Spleen (tissue), 11 donors: Measurements from ENCODE around the gene CELA2A. TPM values are rescaled to one million over a fixed set of nuclear protein-coding genes. Genes with fewer than 3 reads are reported as not detected.
"Not testable (repeated sequence)": the region's sequence is repeated elsewhere in the genome, so short reads cannot be mapped to it uniquely, and the experiment has no call there.

Experiments
- DNase-seq: peaks from one replicate; pipeline ENCODE4 v3.0.0-alpha.2; 2020
- H3K27ac ChIP-seq, 8 donors: fragments of 200-600 bp; sonication (generic) in 7 of 8; 1 replicate in 4 of 8; 2 replicates in 4 of 8; pipeline versions ENCODE4 v1.5.0 to v1.8.0; 2016 to 2021; ENCODE audit warnings: inconsistent platforms in 4 of 8, mild to moderate bottlenecking in 4 of 8, moderate library complexity in 1 of 8
- H3K27me3 ChIP-seq, 7 donors: fragments of 200-600 bp; sonication (generic) in 6 of 7; replicated peaks in 1 of 7; 1 replicate in 4 of 7; 2 replicates in 3 of 7; pipeline versions ENCODE4 v1.5.0 to v1.8.0; 2016 to 2021; ENCODE audit warnings: inconsistent platforms in 3 of 7, mild to moderate bottlenecking in 1 of 7
- H3K36me3 ChIP-seq, 6 donors: fragments of 200-600 bp; sonication (generic) in 5 of 6; 1 replicate in 4 of 6; 2 replicates in 2 of 6; pipeline versions ENCODE4 v1.5.0 to v1.8.0; 2016 to 2021; ENCODE audit warnings: inconsistent platforms in 2 of 6
- H3K4me1 ChIP-seq, 6 donors: fragments of 200-600 bp; sonication (generic) in 5 of 6; 1 replicate in 3 of 6; 2 replicates in 3 of 6; pipeline versions ENCODE4 v1.5.0 to v1.8.0; 2016 to 2021; ENCODE audit warnings: inconsistent platforms in 3 of 6
- H3K4me3 ChIP-seq, 8 donors: fragments of 200-600 bp; sonication (generic) in 7 of 8; 1 replicate in 4 of 8; 2 replicates in 4 of 8; pipeline versions ENCODE4 v1.5.0 to v1.8.0; 2016 to 2021; ENCODE audit warnings: inconsistent platforms in 4 of 8, mild to moderate bottlenecking in 4 of 8, moderate library complexity in 2 of 8
- H3K9me3 ChIP-seq, 8 donors: fragments of 200-600 bp; sonication (generic) in 7 of 8; 1 replicate in 4 of 8; 2 replicates in 4 of 8; pipeline versions ENCODE4 v1.5.0 to v1.8.0; 2016 to 2021; ENCODE audit warnings: inconsistent platforms in 4 of 8
- POLR2A ChIP-seq, 3 donors: fragments of 450-650 bp; IDR thresholded peaks; one replicate each; pipeline ENCODE4 v1.5.1; 2017; ENCODE audit warnings: antibody characterized with exemption in 3 of 3, mild to moderate bottlenecking in 1 of 3
- POLR2AphosphoS5 ChIP-seq, 3 donors: sonication (generic); formaldehyde crosslinking; IDR thresholded peaks; one replicate each; pipeline ENCODE4 v1.5.1; 2017; ENCODE audit warnings: antibody characterized with exemption in 3 of 3
- WGBS, 5 donors: extraction: QIAGEN DNeasy Blood & Tissue Kit in 3 of 5; methylation state at CpG; one replicate each; pipeline versions ENCODE4 v1.1.5 to v1.1.7; 2013 to 2018; 5-methylcytosine and 5-hydroxymethylcytosine counted together
- intact Hi-C: fragments of 100-400 bp; cut with DNase I; formaldehyde crosslinking; loops from one replicate; pipeline ENCODE4 v1.15.0; 2023; ENCODE audit warnings: low total_unique reads
- polyA plus RNA-seq, 3 donors: library from polyadenylated mRNA; stranded (reverse); fragments of 200-250 nt; gene quantifications; one replicate each; pipeline ENCODE4 v1.2.1, GENCODE V29; 2013
- total RNA-seq, 7 donors: library from RNA; depleted of rRNA in 3 of 7; stranded (reverse); fragments of >200 nt in 3 of 7; fragmentation: NEBNext Ultra II Directional in 4 of 7; extraction: Animal tissue kit (Norgen Biotek cat#: 25700) in 4 of 7; gene quantifications; one replicate each; pipeline versions ENCODE4 v1.1.0 to v1.2.1, GENCODE V29; 2016 to 2021
- TF ChIP-seq, protein P1 (sequence below), 11 experiments: fragments of 200-600 bp in 7 of 11; fragments of 450-650 bp in 4 of 11; sonication (generic) in 4 of 11; IDR thresholded peaks in 8 of 11; conservative IDR thresholded peaks in 3 of 11; 1 replicate in 7 of 11; 2 replicates in 4 of 11; pipeline versions ENCODE4 v1.4.0 to v1.8.0; 2016 to 2021; ENCODE audit warnings: antibody characterized with exemption in 11 of 11, inconsistent platforms in 4 of 11, mild to moderate bottlenecking in 1 of 11
- donor health status: healthy with polysubstance abuse.
- donor health status: DM: no; HTN: no; CAD: no; lungs with moderate emphysema.
- donor health status: DM: no; HTN: no; CAD: no.
- donor health status: Bipolar disorder and iron deficiency.
- donor health status: healthy.
- donor health status: DM: no; HTN: no; CAD: no.
- donor health status: DM: yes; HTN: yes; CAD: no.

Gene CELA2A
- total and polyA plus RNA-seq, 10 donors: 0.09 to 0.79 (median 0.30) TPM; not detected in 4

DNA sequence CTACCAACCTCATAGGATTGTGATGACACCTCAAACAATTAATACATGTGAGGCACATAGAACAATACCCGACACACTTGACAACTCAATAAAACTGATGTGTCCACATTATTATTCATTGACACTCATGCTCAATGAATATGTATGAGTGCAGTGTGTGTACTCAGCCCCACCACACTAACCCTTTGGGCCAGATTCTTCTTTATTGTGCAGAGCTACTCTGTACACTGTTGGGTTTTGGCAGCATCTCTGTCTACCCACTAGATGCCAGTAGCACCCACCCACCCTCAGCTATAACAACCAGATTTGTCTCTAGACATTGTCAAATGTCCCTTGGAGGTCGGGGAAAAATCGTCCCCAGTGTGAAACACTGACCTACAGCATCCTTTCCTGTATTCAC lies 57.4 kb downstream of the CELA2A start:
- H3K27ac ChIP-seq: no peak overlapping the region
- no peak for TF ChIP-seq POLR2A (IDR thresholded peaks at IDR 0.05)
- WGBS, 5 donors: 87 to 93% (median 90%) methylated on average over 3 of the region's 3 CpGs

DNA sequence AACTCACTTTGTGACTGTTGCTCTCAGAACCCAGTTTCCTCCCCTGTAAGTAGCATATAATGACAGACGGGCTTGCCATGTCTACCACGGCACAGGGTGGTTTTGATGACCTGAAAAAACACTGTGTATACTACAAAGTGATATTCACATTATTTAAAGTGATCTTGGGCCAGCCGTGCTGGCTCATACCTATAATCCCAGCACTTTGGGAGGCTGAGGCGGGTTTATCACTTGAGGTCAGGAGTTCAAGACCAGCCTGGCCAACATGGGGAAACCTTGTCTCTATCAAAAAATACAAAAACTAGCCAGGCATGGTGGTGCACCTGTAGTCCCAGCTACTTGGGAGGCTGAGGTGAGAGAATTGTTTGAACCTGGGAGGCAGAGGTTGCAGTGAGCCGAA lies 58.0 kb downstream of the CELA2A start:
- intact Hi-C loops, H3K9me3 ChIP-seq, H3K27me3 ChIP-seq, H3K4me3 ChIP-seq: not testable (repeated sequence)
- WGBS, 5 donors: 83 to 94% (median 90%) methylated on average over 5 of the region's 5 CpGs
- Histone ChIP-seq H3K36me3 (peaks cover 0 to 67% (median 3%) of the 10 kb centered on the region in 6 donors), H3K4me1 (peaks cover 0 to 15% (median 11%) of the 10 kb centered on the region in 6 donors), H3K27ac (peak overlapping the region in 2 of 8 donors; percentile 51 to 52)
- peak; percentile 9 for DNase-seq

More for the DNA sequence above, 57.4 kb downstream of the CELA2A start:
- Histone ChIP-seq H3K9me3 (no peaks in the 10 kb centered on the region), H3K36me3 (peaks cover 0 to 67% (median 3%) of the 10 kb centered on the region in 6 donors), H3K4me1 (peaks cover 0 to 15% (median 11%) of the 10 kb centered on the region in 6 donors), H3K4me3 (no peak overlapping the region), H3K27me3 (no peaks in the 10 kb centered on the region)
- peak; percentile 6 for DNase-seq
- intact Hi-C loops: no loop called here

DNA sequence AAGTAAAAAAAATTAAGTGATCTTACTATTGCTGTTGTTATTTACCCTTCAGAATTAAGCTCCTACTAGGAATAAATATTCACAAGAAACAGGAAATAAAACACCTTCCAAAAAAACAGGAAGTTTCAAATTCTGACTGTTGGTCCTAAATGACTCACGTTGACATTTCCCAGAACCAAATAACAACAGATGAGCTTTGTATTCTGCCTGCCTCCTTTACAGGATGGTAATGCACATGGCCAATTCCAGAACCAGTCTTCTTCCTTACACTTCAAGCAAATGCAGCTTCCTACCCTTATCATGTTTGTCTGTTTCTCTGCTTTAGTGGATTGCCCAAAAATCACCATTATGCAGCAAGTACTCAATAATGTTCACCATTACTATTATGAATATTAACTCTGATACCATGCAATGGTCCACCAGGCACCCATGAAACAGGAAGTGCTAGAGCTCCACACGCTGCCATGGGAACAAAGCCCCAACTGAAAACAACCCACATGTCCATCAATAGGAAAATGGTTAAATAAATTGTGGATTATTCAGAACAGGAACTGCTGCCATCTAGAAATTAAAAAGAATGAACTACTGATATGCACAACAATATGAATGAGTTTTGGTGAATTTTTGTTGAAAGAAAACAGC lies 58.6 kb downstream of the CELA2A start:
- H3K27ac ChIP-seq: peak overlapping the region in 4 of 8 donors; percentile 20 to 52 (median 42)
- peak; percentile 17 for DNase-seq
- intact Hi-C loops: no loop called here
- H3K9me3 ChIP-seq: no peaks in the 10 kb centered on the region
- WGBS, 5 donors: 22 to 35% (median 28%) methylated on average over 2 of the region's 2 CpGs
- peaks cover 0 to 15% (median 11%) of the 10 kb centered on the region in 6 donors for H3K4me1 ChIP-seq
- no peak overlapping the region for H3K4me3 ChIP-seq
- peaks cover 0 to 67% (median 3%) of the 10 kb centered on the region in 6 donors for H3K36me3 ChIP-seq
- TF ChIP-seq, protein P1, sequence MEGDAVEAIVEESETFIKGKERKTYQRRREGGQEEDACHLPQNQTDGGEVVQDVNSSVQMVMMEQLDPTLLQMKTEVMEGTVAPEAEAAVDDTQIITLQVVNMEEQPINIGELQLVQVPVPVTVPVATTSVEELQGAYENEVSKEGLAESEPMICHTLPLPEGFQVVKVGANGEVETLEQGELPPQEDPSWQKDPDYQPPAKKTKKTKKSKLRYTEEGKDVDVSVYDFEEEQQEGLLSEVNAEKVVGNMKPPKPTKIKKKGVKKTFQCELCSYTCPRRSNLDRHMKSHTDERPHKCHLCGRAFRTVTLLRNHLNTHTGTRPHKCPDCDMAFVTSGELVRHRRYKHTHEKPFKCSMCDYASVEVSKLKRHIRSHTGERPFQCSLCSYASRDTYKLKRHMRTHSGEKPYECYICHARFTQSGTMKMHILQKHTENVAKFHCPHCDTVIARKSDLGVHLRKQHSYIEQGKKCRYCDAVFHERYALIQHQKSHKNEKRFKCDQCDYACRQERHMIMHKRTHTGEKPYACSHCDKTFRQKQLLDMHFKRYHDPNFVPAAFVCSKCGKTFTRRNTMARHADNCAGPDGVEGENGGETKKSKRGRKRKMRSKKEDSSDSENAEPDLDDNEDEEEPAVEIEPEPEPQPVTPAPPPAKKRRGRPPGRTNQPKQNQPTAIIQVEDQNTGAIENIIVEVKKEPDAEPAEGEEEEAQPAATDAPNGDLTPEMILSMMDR (IDR thresholded peaks at IDR 0.05 in 8 of 11, conservative IDR thresholded peaks at IDR 0.05 in 3 of 11): no peak
- TF ChIP-seq POLR2AphosphoS5 (IDR thresholded peaks at IDR 0.05): no peak
- TF ChIP-seq POLR2A (IDR thresholded peaks at IDR 0.05): no peak
- no peaks in the 10 kb centered on the region for H3K27me3 ChIP-seq

DNA sequence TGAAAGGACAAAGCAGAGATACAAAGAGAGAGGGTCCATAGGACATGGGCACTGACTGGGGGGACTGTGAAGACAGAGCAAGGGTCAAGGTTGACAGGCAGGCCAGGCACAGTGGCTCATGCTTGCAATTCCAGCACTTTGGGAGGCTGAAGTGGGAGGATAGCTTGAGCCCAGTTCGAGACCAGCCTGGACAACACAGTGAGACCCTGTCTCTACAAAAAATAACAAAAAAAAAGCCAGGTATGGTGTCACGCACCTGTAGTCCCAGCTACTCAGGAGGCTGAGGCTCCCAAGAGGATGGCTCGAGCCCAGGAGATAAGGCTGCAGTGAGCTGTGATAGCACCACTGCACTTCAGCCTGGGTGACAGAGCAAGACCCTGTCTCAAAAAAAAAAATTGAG lies 63.1 kb downstream of the CELA2A start:
- WGBS, 5 donors: 92 to 98% (median 95%) methylated on average over 3 of the region's 3 CpGs
- no peak overlapping the region for H3K4me3 ChIP-seq
- H3K9me3 ChIP-seq: no peaks in the 10 kb centered on the region
- DNase-seq: no peak
- H3K4me1 ChIP-seq: peaks cover 6 to 36% (median 25%) of the 10 kb centered on the region in 6 donors
- H3K36me3 ChIP-seq: peaks cover 0 to 25% (median 2%) of the 10 kb centered on the region in 6 donors
- TF ChIP-seq, protein P1 (IDR thresholded peaks at IDR 0.05 in 8 of 11, conservative IDR thresholded peaks at IDR 0.05 in 3 of 11): no peak
- no peak for TF ChIP-seq POLR2A (IDR thresholded peaks at IDR 0.05)
- TF ChIP-seq POLR2AphosphoS5 (IDR thresholded peaks at IDR 0.05): no peak
- no peaks in the 10 kb centered on the region for H3K27me3 ChIP-seq
- no peak overlapping the region for H3K27ac ChIP-seq
- intact Hi-C loops: loop anchor here (10.0 kb wide), 1 partner anchor 95 kb away; the partner anchor contains the start of gene DDI2

DNA sequence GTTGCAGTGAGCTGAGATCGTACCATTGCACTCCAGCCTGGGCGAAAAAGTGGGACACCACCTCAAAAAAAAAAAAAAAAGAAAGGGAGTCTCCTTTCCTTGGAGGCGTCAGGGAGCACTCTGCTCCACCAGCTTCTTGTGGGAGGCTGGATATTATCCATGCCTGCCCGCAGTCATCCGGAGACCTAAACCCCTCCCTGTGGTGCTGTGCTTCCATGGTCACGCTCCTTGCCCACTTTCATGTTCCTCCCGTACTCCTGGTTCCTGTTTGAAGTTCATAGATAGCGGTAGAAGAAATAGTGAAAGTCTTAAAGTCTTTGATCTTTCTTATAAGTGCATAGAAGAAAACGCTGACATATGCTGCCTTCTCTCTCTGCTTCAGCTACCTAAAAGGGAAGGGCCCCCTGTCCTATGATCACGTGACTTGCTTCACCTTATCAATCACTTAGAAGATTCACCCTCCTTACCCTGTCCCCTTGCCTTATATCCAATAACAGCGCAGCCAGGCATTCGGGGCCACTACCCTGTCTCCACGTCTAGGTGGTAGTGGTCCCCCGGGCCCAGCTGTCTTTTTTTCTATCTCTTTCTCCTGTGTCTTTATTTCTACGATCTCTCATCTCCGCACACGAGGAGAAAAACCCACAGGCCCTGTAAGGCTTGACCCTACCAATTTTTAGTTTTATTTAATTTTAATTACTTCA lies 64.8 kb downstream of the CELA2A start:
- DNase-seq: peak; percentile 64
- WGBS, 5 donors: 86 to 91% (median 89%) methylated on average over 17 of the region's 17 CpGs
- not testable (repeated sequence) for H3K27ac ChIP-seq, H3K4me3 ChIP-seq, H3K27me3 ChIP-seq, H3K9me3 ChIP-seq
- peaks cover 0 to 20% (median 2%) of the 10 kb centered on the region in 6 donors for H3K36me3 ChIP-seq
- peaks cover 13 to 38% (median 27%) of the 10 kb centered on the region in 6 donors for H3K4me1 ChIP-seq
- intact Hi-C loops: loop anchor here (10.0 kb wide), 1 partner anchor 93 kb away; the partner anchor contains the start of gene DDI2

Other genes with a start within 250 kb of the CELA2A start
- 1 to 10 TPM in 1 of 7 donors, under 1 TPM in 3, not detected in 3; 0.25 to 1.0 (median 0.28) TPM for gene FHAD1, start 209.5 kb upstream of the CELA2A start, total RNA-seq
- gene FHAD1, start 209.5 kb upstream of the CELA2A start, polyA plus RNA-seq: under 1 TPM; 0.22 to 0.43 (median 0.26) TPM
- gene EFHD2, start 46.8 kb upstream of the CELA2A start, total RNA-seq: 100 to 1,000 TPM; 131 to 226 (median 164) TPM
- 100 to 1,000 TPM in 1 of 3 donors, 10 to 100 TPM in 2; 81.8 to 148 (median 87.1) TPM for gene EFHD2, start 46.8 kb upstream of the CELA2A start, polyA plus RNA-seq
- gene CTRC, start 18.3 kb upstream of the CELA2A start, total RNA-seq: 1 to 10 TPM in 3 of 7 donors, under 1 TPM in 1, not detected in 3; 0.51 to 5.1 (median 2.1) TPM
- 1 to 10 TPM; 1.3 to 7.5 (median 3.5) TPM for gene CTRC, start 18.3 kb upstream of the CELA2A start, polyA plus RNA-seq
- gene CELA2B, start 19.4 kb downstream of the CELA2A start, total RNA-seq: not detected
- gene CELA2B, start 19.4 kb downstream of the CELA2A start, polyA plus RNA-seq: under 1 TPM in 1 of 3 donors, not detected in 2; 0.14 TPM
- gene CASP9, start 67.5 kb downstream of the CELA2A start, total RNA-seq: 10 to 100 TPM; 10.9 to 17.7 (median 13.7) TPM
- gene CASP9, start 67.5 kb downstream of the CELA2A start, polyA plus RNA-seq: 10 to 100 TPM; 10.3 to 11.0 (median 10.6) TPM
- 10 to 100 TPM; 17.0 to 23.0 (median 21.0) TPM for gene DNAJC16, start 70.1 kb downstream of the CELA2A start, total RNA-seq
- 1 to 10 TPM; 3.7 to 7.4 (median 5.2) TPM for gene DNAJC16, start 70.1 kb downstream of the CELA2A start, polyA plus RNA-seq
- 1 to 10 TPM; 1.4 to 3.8 (median 3.0) TPM for gene AGMAT, start 128.3 kb downstream of the CELA2A start, total RNA-seq
- gene AGMAT, start 128.3 kb downstream of the CELA2A start, polyA plus RNA-seq: 1 to 10 TPM; 2.8 to 6.1 (median 4.2) TPM
- 10 to 100 TPM; 43.3 to 75.4 (median 47.2) TPM for gene DDI2, start 160.7 kb downstream of the CELA2A start, total RNA-seq
- 1 to 10 TPM; 4.8 to 7.7 (median 6.2) TPM for gene DDI2, start 160.7 kb downstream of the CELA2A start, polyA plus RNA-seq
- gene PLEKHM2, start 227.6 kb downstream of the CELA2A start, total RNA-seq: 10 to 100 TPM; 59.1 to 96.0 (median 65.8) TPM
- 10 to 100 TPM; 25.9 to 54.1 (median 37.1) TPM for gene PLEKHM2, start 227.6 kb downstream of the CELA2A start, polyA plus RNA-seq